Astrocyte (in vitro differentiated cells and primary cell): Measurements from ENCODE around the gene CFAP119.

Source experiments
- EZH2 ChIP-seq: IDR thresholded peaks from 2 replicates; pipeline ENCODE4 v1.6.1; 2012; ENCODE audit warnings: mild to moderate bottlenecking, low read length, inconsistent platforms; ENCODE audit not compliant: insufficient read depth
- TF ChIP-seq, protein P1 (sequence below): IDR thresholded peaks from 2 replicates; pipeline ENCODE4 v1.5.1; 2011; ENCODE audit warnings: low read depth, mild to moderate bottlenecking, inconsistent platforms, low read length, moderate library complexity; ENCODE audit not compliant: insufficient read depth

DNA sequence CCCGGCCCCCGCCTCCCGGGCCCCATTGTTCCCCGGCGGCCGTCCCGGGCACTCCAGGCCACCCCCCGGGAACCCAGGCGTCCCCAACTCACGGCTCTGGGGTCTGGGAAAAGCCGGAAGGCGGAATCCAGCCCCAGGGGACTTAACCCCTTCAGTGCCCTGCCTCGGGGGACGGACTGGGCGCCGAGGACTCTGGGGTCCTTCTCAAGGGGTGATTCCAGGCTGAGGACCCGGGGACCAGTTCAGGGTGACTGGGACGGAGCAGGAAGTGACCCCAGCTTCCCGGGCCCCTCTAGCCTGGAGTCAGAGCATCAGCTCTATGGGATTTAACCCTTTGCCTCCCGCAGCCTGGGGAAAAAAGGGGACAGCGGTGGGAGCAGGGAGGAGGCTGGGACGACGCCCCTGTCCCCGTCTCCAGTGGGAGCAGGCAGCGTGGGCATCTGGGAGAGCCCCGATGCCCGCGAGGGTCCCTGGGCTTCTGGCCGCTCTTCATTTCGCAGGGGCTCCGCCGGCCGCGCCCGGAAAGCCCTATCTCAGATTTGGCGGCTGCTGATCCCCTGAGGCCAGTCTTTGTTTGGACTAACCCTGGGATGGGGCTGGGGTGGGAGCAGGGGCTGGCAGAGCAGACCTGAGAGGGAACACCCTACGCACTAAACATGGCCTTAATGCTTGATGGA, 25.2 kb upstream of the CFAP119 start, which contains the start of gene ZNF629:
- TF ChIP-seq, protein P1, sequence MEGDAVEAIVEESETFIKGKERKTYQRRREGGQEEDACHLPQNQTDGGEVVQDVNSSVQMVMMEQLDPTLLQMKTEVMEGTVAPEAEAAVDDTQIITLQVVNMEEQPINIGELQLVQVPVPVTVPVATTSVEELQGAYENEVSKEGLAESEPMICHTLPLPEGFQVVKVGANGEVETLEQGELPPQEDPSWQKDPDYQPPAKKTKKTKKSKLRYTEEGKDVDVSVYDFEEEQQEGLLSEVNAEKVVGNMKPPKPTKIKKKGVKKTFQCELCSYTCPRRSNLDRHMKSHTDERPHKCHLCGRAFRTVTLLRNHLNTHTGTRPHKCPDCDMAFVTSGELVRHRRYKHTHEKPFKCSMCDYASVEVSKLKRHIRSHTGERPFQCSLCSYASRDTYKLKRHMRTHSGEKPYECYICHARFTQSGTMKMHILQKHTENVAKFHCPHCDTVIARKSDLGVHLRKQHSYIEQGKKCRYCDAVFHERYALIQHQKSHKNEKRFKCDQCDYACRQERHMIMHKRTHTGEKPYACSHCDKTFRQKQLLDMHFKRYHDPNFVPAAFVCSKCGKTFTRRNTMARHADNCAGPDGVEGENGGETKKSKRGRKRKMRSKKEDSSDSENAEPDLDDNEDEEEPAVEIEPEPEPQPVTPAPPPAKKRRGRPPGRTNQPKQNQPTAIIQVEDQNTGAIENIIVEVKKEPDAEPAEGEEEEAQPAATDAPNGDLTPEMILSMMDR, result no peak
- TF ChIP-seq EZH2, result no peak
